ENCODE data around the gene TRIM33. TPM values are rescaled to one million over a fixed set of nuclear protein-coding genes. Genes with fewer than 3 reads are reported as not detected.

TRIM33 gene
- total and polyA plus RNA-seq, 2 of the 8 experiments (the other 6 are each of a cell fraction or from before 2014, with no cell fraction given): 17.1 to 52.3 TPM

DNA sequence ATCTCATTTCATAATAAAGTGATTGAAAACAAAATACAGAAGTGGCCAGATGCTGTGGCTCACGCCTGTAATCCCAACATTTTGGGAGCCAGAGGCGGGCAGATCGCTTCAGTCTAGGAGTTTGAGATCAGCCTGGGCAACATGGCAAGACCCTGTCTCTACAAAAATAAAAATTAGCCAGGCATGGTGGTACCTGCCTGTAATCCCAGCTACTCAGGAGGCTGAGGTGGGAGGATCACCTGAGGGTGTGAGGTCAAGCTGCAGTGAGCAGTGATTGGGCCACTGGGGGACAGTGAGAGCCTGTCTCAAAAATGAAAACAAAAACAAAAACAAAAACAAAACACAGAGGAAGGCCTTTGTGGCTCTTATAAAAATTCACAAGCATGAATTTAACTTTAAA lies 38.6 kb downstream of the TRIM33 start:
- Histone ChIP-seq H3K36me3 (ENCODE audit: control insufficient read depth in 2 of 4, insufficient read depth in 4 of 4, low read length in 3 of 4) (no peaks in the 10 kb centered on the region), H4K91ac (replicated peaks; ENCODE audit: insufficient read length, low read length) (no peak overlapping the region), H3K79me1 (ENCODE audit: low read depth, low read length) (peaks cover 6% of the 10 kb centered on the region), H3K4me2 (ENCODE audit: insufficient read depth in 1 of 2, low read depth in 2 of 2, low read length in 2 of 2) (no peak overlapping the region), H4K20me1 (replicated peaks in 1 of 2; ENCODE audit: control insufficient read depth in 1 of 2, insufficient read depth in 2 of 2, low read length in 2 of 2) (peaks cover 4 to 13% of the 10 kb centered on the region in 2 experiments), H3K18ac (ENCODE audit: extremely low read depth, low read length) (no peak overlapping the region), H3K79me2 (ENCODE audit: control insufficient read depth in 1 of 2, insufficient read depth in 2 of 2, low read length in 2 of 2) (peaks cover 4 to 99% of the 10 kb centered on the region in 2 experiments; a peak in 3 of 4 replicates), H3K27me3 (replicated peaks in 1 of 4; ENCODE audit: control insufficient read depth in 3 of 4, extremely low read depth in 1 of 4, insufficient read depth in 3 of 4, low read length in 3 of 4) (no peaks in the 10 kb centered on the region), H2BK5ac (ENCODE audit: low read depth, low read length) (no peak overlapping the region), H3K14ac (ENCODE audit: insufficient read length) (no peak overlapping the region), H3K23ac (ENCODE audit: insufficient read length) (no peak overlapping the region), H2BK15ac (ENCODE audit: low read length) (no peak overlapping the region), H3K9ac (replicated peaks in 1 of 4; ENCODE audit: extremely low read depth in 1 of 4, low read depth in 3 of 4, low read length in 3 of 4) (no peak overlapping the region), H3K4me3 (ENCODE audit: extremely low read depth in 1 of 4, insufficient read depth in 2 of 4, low read depth in 3 of 4, low read length in 4 of 4) (no peak overlapping the region), H2BK120ac (replicated peaks; ENCODE audit: low read depth, low read length) (no peak overlapping the region), H2AFZ (ENCODE audit: low read length) (no peak overlapping the region), H2BK20ac (ENCODE audit: low read length) (no peak overlapping the region), H3K4me1 (replicated peaks in 1 of 4; ENCODE audit: control insufficient read depth in 3 of 4, insufficient read depth in 4 of 4, low read length in 3 of 4) (peaks cover 0 to 6% (median 3%) of the 10 kb centered on the region in 4 experiments; a peak in 2 of 7 replicates), H3K27ac (ENCODE audit: low read depth, low read length) (no peak overlapping the region), H4K8ac (ENCODE audit: extremely low read depth, insufficient read depth, low read length) (no peak overlapping the region), H3K9me3 (ENCODE audit: insufficient read depth in 2 of 2, low read depth in 1 of 2, low read length in 1 of 2) (no peaks in the 10 kb centered on the region), H4K5ac (ENCODE audit: insufficient read length, low read depth, low read length) (no peak overlapping the region), H3K56ac (replicated peaks; ENCODE audit: insufficient read length, low read depth, low read length) (no peak overlapping the region), H2AK5ac (ENCODE audit: low read depth, low read length) (no peak overlapping the region), H3K23me2 (ENCODE audit: low read depth, low read length) (no peaks in the 10 kb centered on the region), H2BK12ac (ENCODE audit: low read depth, low read length) (no peak overlapping the region), H3K4ac (replicated peaks; ENCODE audit: insufficient read length, low read depth, low read length) (no peak overlapping the region)
- DNase-seq (ENCODE audit: low read depth in 1 of 2, low spot score in 2 of 2) (no peak), FAIRE-seq (no peak)
- ChIA-PET POLR2A (ENCODE audit: partially characterized antibody) (interaction anchor here (0.6 to 1.2 kb wide), 3 partner anchors 30 to 72 kb away, joined by 3 to 4 read pairs (median 3); no protein-coding TSS in a partner anchor), CTCF (ENCODE audit: partially characterized antibody) (interaction anchor here (0.6 kb wide), 1 partner anchor 1654 kb away, joined by 3 read pairs; no protein-coding TSS in a partner anchor)
- 87% methylated on average over 3 of the region's 3 CpGs; no CpG with 5 or more reads in 1 of the 2 experiments for WGBS, 2 experiments (ENCODE audit: extremely low coverage in 1 of 2, insufficient coverage in 1 of 2, insufficient read length in 1 of 2, insufficient replicate concordance in 2 of 2, low coverage in 1 of 2, low lambda C conversion rate in 2 of 2, missing lambda C conversion rate in 1 of 2)
- TF ChIP-seq TBP (IDR thresholded peaks at IDR 0.05; ENCODE audit: low read depth, low read length) (no peak), RXRA (IDR thresholded peaks at IDR 0.05; ENCODE audit: insufficient read depth, low read depth, low read length) (no peak), CREB1 (IDR thresholded peaks at IDR 0.05) (no peak), SP1 (IDR thresholded peaks at IDR 0.05; ENCODE audit: low read depth, low read length) (no peak), EZH2 (IDR thresholded peaks at IDR 0.05; ENCODE audit: low read depth, low read length, severe bottlenecking) (no peak), ZNF274 (IDR thresholded peaks at IDR 0.05; ENCODE audit: borderline replicate concordance, extremely low read depth, low read length) (no peak), HDAC6 (IDR thresholded peaks at IDR 0.05; ENCODE audit: low read depth, low read length) (no peak), JUND (IDR thresholded peaks at IDR 0.05; ENCODE audit: low read length) (no peak), BCL11A (IDR thresholded peaks at IDR 0.05; ENCODE audit: low read depth in 2 of 2, low read length in 2 of 2) (no peak), SP2 (IDR thresholded peaks at IDR 0.05; ENCODE audit: low read length) (no peak), CHD1 (IDR thresholded peaks at IDR 0.05; ENCODE audit: low read depth, low read length) (no peak), YY1 (IDR thresholded peaks at IDR 0.05; ENCODE audit: low read depth, low read length) (no peak), EP300 (IDR thresholded peaks at IDR 0.05; ENCODE audit: borderline replicate concordance in 1 of 2, low read depth in 2 of 2, low read length in 2 of 2) (no peak), MAFK (IDR thresholded peaks at IDR 0.05; ENCODE audit: low read depth, low read length) (no peak), CEBPB (IDR thresholded peaks at IDR 0.05; ENCODE audit: low read depth, low read length) (no peak), KDM1A (IDR thresholded peaks at IDR 0.05; ENCODE audit: borderline replicate concordance, low read length) (no peak)
